GM18861 (cell line): ENCODE measurements around the gene FAM193B.
"Not testable (repeated sequence)": the region's sequence is repeated elsewhere in the genome, so short reads cannot be mapped to it uniquely, and the experiment has no call there.

ENCODE experiments used
- ATAC-seq: cut with Tn5 transposase; IDR thresholded peaks from one replicate; pipeline ENCODE4 v1.9.1; 2021; ENCODE audit not compliant: unreplicated experiment

Gene FAM193B

GRCh38 chr5:177538876-177539275 is 15.5 kb downstream of the FAM193B start:
- no peak for ATAC-seq

GRCh38 chr5:177537389-177538361 is 16.7 kb downstream of the FAM193B start:
- no peak for ATAC-seq

- ATAC-seq, result no peak
Observed at GRCh38 chr5:177536386-177536785, 18.0 kb downstream of the FAM193B start.

- no peak for ATAC-seq
Observed at GRCh38 chr5:177535125-177535524, 19.2 kb downstream of the FAM193B start.

GRCh38 chr5:177534433-177534832 is 19.9 kb downstream of the FAM193B start:
- ATAC-seq, result not testable (repeated sequence)

GRCh38 chr5:177531209-177531940 is 23.0 kb downstream of the FAM193B start:
- no peak for ATAC-seq

- no peak for ATAC-seq
Observed at GRCh38 chr5:177530638-177531037, 23.7 kb downstream of the FAM193B start.

- no peak for ATAC-seq
Observed at GRCh38 chr5:177529247-177530203, 24.8 kb downstream of the FAM193B start.

- ATAC-seq, result no peak
Observed at GRCh38 chr5:177528631-177529030, 25.7 kb downstream of the FAM193B start.

GRCh38 chr5:177527595-177527994 is 26.8 kb downstream of the FAM193B start:
- ATAC-seq, result no peak

- ATAC-seq, result no peak
Observed at GRCh38 chr5:177526791-177527190, 27.6 kb downstream of the FAM193B start.

GRCh38 chr5:177526191-177526590 is 28.2 kb downstream of the FAM193B start:
- ATAC-seq, result no peak

- ATAC-seq, result no peak
Observed at GRCh38 chr5:177524941-177525655, 29.3 kb downstream of the FAM193B start.

- ATAC-seq, result no peak
Observed at GRCh38 chr5:177524539-177524900, 29.8 kb downstream of the FAM193B start.

- no peak for ATAC-seq
Observed at GRCh38 chr5:177523711-177524538, 30.4 kb downstream of the FAM193B start.

GRCh38 chr5:177520916-177521513 is 33.3 kb downstream of the FAM193B start:
- no peak for ATAC-seq

GRCh38 chr5:177520271-177520670 is 34.1 kb downstream of the FAM193B start:
- no peak for ATAC-seq

- no peak for ATAC-seq
Observed at GRCh38 chr5:177519463-177520235, 34.7 kb downstream of the FAM193B start.
